HG02763 (cell line): ENCODE data around the gene BDH1.
"Not testable (repeated sequence)": the region's sequence is repeated elsewhere in the genome, so short reads cannot be mapped to it uniquely, and the experiment has no call there.

ENCODE experiments used
- ATAC-seq: cut with Tn5 transposase; IDR thresholded peaks from one replicate; pipeline ENCODE4 v1.9.1; 2021; ENCODE audit warnings: mild to moderate bottlenecking, moderate library complexity; ENCODE audit not compliant: unreplicated experiment

The BDH1 gene

GRCh38 chr3:197490098-197491058, 65.4 kb downstream of the BDH1 start:
- no peak for ATAC-seq

- no peak for ATAC-seq
Measured at GRCh38 chr3:197487911-197488391, 67.8 kb downstream of the BDH1 start.

GRCh38 chr3:197486861-197487260, 68.9 kb downstream of the BDH1 start:
- no peak for ATAC-seq

- no peak for ATAC-seq
Measured at GRCh38 chr3:197485143-197485542, 70.6 kb downstream of the BDH1 start.

- no peak for ATAC-seq
Measured at GRCh38 chr3:197484204-197484901, 71.4 kb downstream of the BDH1 start.

- ATAC-seq = no peak
Measured at GRCh38 chr3:197482001-197482400, 73.8 kb downstream of the BDH1 start.

GRCh38 chr3:197480320-197480719, 75.4 kb downstream of the BDH1 start:
- no peak for ATAC-seq

GRCh38 chr3:197478746-197479668, 76.8 kb downstream of the BDH1 start:
- ATAC-seq = no peak

GRCh38 chr3:197477816-197478215, 78.0 kb downstream of the BDH1 start:
- ATAC-seq = not testable (repeated sequence)

GRCh38 chr3:197475997-197476525, 79.7 kb downstream of the BDH1 start:
- no peak for ATAC-seq

- ATAC-seq = no peak
Measured at GRCh38 chr3:197475514-197475913, 80.3 kb downstream of the BDH1 start.

- ATAC-seq = no peak
Measured at GRCh38 chr3:197472151-197472550, 83.6 kb downstream of the BDH1 start.

GRCh38 chr3:197471221-197472010, 84.4 kb downstream of the BDH1 start:
- no peak for ATAC-seq

GRCh38 chr3:197468866-197469382, 86.8 kb downstream of the BDH1 start:
- no peak for ATAC-seq

- ATAC-seq = no peak
Measured at GRCh38 chr3:197468167-197468566, 87.6 kb downstream of the BDH1 start.

- no peak for ATAC-seq
Measured at GRCh38 chr3:197466586-197467399, 89.0 kb downstream of the BDH1 start.

GRCh38 chr3:197465996-197466549, 89.7 kb downstream of the BDH1 start:
- no peak for ATAC-seq
